Stimulated activated CD4-positive, alpha-beta T cell treated with anti-CD3 and anti-CD28 coated beads, TNF-alpha, amount 100 ng/mL, for 4 hours (primary cell): ENCODE data around the gene ZMIZ2.
"Not testable (repeated sequence)": the region's sequence is repeated elsewhere in the genome, so short reads cannot be mapped to it uniquely, and the experiment has no call there.

Experiments used
- DNase-seq, 3 experiments: peaks; one replicate each; pipeline ENCODE4 v3.0.0-alpha.2; 2020; ENCODE audit warnings: low read depth in 3 of 3

ZMIZ2 gene

DNA sequence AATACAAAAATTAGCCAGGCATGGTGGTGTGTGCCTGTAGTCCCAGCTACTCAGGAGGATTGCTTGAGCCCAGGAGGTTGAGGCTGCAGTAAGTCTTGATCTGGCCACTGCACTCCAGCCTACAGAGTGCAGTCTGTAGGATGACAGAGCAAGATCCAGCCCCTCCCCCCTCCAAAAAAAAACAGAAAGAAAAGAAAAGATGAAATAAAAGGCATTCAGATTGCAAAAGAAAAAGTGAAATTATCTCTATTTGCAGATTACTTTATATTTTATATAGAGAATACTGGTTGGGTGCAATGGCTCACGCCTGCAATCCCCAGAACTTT is 20.7 kb upstream of the ZMIZ2 start:
- DNase-seq = no peak

DNA sequence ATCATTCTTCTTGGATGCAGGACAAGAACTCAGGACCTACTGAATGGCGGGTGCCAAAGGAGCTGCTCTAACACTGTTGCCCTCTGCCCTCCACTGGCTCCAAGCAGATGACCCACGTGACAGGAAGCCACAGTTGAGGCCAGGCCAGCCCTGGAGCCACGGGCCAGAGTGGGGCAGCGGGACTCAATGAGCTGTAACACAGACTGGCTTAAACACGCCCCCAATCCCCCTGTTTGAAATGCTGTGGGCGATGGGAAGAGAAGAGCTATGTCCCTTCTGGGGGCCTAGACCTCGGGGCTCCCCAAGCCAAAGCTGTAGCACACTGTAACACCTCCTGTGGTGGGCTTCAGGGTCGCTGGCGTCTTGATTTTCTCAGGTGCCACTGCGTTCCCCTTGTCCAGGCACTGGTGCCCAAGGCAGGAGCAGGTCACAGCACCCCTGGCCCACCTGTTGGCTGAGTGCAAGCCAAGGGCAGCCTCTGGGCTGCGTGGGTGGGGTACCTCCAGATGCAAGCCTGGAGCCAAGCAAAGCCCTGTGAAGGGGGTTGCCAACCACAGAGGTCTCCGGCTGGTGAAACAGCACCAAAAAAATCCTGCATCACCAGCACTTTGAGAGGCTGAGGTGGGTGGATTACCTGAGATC is 18.6 kb upstream of the ZMIZ2 start:
- no peak for DNase-seq

DNA sequence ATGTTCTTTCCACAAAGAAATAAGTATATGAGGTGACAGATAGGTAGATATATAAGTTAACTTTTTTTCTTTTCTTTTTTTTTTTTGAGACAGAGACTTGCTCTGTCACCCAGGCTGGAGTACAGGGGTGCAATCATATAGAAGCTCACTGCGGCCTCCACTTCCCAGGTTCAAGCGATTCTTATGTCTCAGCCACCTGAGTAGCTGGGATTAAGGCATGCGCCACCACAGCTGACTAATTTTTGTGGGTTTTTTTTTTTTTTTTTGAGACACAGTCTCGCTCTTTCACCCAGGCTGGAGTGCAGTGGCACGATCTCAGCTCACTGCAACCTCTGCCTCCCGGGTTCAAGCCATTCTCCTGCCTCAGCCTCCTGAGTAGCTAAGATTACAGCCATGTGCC is 15.7 kb upstream of the ZMIZ2 start:
- DNase-seq = not testable (repeated sequence)

DNA sequence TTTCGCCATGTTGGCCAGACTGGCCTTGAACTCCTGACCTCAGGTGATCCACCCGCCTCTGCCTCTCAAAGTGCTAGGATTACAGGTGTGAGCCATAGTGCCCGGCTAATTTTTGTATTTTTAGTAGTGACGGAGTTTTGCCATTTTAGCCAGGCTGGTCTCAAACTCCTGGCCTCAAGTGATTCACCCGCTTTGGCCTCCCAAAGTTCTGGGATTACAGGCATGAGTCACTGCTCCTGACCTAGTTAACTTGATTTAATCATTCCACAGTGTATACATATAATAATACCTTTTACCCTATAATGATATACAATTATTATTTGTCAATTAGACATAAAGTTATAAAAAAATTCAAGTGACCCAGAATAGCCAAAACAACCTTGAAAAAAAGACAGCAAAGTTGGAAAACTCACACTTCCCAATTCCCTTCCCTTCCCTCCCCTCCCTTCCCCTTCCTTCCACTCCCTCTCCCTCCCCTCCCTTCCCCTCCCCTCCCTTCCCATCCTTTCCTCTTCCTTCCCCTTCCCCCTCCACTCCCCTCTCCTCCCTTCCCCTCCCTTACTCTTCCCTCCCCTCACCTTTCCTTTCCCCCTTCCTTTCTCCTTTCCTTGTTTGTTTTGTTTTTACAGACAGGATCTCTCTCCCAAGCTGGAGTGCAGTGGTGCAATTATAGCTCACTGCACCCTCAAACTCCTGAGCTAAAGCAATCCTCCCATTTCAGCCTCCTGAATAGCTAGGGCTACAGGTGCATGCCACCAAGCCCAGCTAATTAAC is 14.8 kb upstream of the ZMIZ2 start:
- no peak for DNase-seq

DNA sequence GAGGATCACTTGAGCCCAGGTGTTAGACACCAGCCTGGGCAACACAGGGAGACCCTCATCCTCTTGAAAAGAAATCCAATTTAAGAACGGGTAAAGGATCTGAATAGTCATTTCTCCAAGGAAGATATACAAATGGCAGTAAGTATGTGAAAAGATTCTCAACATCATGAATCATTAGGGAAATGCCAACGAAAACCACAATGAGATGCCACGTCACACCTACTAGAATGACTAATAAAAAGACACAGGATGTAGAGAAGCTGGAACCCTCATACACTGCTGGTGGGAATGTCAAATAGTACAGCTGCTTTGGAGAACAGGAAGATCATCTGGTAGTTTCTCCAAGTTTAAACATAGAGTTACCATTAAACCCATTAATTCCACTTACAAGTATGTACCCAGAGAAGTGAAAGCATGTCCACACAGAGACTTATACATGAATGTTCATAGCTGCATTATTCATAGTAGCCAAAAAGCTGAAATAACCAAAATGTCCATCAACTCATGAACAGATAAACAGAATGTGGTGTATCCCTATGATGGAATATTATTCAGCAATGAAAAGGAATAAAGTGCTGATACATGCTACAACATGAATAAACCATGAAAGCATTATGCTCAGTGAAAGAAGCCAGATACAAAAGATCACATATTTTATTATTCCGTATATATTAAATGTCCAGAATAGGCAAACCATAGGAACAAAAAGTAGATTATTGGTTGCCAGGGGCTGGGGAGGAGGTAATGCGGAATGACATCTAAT is 13.1 kb upstream of the ZMIZ2 start:
- peak in 1 of 3 experiments; percentile 13 for DNase-seq

DNA sequence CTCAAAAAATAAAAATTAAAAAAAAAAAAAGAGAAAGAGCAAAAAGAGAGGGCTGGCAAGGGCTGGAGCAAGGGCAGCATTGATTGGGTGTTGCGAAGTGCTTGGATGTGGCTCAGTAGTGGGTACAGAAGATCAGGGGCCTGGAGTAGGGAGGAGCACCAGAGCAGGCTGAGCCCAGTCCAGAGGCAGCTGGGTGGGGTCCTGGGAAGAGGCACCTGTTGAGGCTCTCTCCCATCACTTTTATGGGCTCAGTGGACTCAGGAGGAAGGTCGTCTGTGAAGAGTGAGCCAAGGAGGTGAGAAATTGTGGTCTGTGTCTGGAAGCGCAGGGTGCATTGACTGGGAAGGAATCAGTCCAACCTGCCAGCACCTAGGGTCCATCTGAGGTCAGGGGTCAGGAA is 11.8 kb upstream of the ZMIZ2 start:
- DNase-seq = no peak

DNA sequence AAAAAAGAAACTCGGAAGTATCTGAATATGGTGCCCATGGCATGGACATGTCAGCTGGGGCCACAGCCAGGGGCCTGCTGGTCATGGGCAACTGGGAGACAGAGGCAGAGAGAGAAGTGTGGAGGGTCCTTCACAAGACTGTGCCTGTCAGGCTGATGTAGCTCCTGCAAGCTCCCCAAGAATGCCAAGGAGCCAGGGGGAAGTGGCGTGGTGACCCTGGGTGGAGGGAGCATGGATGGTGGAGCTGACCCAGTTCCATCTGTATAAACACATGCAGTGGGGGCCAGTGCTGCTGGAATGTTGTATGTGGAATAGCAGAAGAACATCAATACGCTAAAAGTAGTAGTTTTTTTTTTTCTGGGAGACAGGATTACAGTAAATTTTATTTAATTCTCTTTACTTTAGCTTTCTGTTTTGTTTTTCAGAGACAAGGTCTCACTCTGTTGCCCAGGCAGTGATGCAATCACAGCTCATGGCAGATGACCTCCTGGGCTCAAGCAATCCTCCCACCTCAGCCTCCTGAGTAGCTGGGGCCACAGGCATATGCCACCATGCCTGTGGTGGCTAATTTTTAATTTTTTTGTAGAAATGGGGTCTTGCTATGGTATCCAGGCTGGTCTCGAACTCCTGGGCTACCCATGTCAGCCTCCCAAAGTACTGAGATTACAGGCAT is 10.5 kb upstream of the ZMIZ2 start:
- no peak for DNase-seq

DNA sequence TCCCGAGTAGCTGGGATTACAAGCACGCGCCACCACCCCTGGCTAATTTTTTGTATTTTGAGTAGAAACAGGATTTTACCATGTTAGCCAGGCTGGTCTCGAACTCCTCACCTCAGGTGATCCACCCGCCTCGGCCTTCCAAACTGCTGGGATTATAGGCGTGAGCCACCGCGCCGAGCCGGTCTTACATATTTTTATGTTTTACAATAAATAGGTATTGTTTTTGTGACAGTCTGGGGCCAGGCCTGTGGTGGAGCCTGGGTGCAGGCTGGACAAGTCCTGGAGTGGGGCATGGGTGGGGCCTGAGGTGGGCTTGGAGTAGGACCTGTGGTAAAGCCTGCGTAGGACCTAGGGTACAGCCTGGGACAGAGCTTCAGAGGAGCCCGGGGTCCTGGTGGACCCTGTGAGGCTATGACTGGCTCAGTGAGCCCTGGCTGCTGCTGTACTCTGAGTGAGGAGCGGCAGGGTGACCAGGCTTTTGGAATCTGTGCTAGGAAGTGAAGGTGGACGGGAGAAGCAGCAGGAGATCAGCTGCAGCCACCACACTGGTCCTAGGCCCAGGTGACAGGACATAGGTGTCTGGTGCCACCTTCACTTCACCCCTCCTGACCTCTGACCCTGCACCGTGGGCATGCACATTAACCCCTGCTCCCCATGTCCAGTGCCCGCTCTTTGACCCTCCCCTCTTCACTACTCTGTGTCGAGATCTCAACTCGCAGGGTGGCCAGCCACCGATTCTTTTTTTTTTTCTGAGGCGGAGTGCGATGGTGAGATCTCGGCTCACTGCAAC is 9.6 kb upstream of the ZMIZ2 start:
- DNase-seq = no peak

DNA sequence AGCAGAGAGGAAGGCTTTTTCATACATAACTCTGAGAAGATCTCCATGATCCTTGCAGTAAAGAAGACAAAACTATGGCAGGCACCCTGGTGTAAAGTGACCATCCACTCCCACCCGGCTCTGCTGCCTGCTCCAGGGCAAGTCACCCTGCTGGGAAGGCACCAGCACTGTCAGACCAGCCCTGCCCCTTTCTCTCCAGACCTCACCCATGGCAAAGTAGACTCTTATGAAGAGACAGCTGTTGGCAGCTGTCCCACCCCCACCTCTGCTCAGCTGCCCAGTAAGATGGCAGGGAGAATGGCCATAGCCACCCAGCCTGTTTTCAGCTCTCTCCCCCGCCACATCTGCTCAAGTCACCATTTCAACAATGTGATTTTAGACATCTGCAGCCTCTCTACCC is 8.6 kb upstream of the ZMIZ2 start:
- no peak for DNase-seq

DNA sequence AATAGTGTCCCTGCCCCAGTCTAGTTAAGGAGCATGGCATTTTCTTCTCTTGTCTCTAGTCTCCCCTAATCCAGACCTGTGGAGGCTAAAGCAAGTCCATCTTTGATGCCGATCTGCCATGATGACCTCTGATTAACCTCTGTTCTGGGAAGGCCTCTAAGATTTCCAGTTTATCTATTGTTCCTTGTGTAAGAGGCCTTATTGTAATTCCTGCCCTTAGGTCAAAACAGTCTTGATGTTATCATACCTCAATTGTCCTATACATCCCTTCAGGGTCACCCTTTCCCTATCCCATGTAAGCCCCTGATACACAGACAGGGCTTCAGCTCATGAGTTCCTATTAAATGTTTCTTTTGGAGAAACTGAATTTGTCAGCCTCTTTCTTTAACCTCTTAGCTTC is 4.9 kb upstream of the ZMIZ2 start:
- DNase-seq = no peak

DNA sequence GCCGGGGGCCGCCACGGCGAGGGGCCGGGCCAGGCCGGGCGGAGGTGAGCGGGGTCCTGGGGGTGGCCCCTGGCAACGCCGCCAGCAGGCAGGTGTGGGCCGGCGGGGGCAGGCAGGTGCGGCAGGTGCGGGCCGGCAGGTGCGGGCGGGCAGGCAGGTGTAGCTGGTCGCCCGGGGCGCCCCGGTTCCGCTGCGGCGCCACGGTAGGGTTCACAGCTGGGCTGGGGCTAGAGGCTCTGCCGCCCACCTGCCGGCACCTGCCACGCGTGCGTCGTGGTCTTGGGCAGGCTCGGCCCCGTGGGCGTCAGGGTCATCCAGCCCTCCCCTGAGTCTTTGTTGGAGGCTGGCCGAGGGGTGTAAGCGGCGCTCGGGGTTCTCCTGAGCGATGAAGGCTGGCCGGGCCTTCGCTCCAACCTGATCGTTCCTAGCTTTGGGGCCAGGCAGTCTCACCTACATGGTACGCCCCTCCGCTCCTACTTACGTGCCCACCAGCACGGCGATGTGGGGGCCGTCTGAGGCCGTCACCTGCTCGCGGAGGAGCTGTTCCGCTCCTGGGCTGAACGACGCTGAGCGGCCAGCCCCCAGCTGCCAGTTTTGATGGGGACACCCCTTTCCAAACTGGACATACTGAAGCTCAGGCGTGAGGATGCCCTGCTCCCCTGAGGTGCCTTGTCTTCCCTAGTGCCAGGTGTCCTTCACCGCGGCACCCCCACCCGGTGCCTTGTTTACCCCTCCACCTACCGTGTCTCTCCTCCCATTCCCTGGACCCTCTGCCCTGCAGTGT is 493 bp downstream of the ZMIZ2 start:
- no peak for DNase-seq

DNA sequence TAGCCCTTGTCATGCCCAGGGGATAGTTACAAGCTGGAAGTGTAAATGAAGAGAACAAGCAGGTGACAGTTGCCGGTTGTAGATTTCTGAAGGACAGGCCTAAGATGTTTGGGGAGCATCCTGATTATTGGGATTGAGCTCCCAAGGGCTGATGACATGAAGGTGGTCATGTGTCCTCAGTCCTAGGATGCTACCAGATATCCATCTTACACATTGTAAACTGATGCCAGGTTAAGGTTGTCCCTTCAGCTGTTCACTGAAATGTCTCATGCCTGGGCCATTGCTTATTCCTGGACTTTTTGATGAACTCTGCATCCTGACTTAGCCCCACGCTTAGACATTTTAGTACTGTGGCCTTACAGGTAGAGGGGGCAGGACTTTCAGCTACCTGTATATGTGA is 1.3 kb downstream of the ZMIZ2 start:
- no peak for DNase-seq

DNA sequence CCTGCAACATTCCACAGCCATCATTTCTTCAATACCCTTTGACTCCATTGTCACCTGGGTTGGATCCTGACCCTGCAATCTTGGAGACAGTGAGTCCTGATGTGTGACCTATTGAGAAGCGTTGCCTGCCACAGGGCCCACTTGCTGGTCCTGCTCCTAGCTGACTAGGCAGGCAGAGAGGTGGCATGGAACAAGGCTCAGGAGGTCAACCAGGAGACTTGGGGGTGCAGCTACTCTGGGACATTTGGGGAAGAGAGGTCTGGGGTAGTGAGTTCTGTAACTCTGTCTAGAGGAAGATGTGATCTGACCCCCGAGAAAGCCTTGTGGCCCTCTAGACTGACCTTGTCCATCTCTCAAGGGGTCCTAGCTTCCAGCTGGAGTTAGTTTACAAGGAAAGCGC is 1.8 kb downstream of the ZMIZ2 start:
- no peak for DNase-seq

DNA sequence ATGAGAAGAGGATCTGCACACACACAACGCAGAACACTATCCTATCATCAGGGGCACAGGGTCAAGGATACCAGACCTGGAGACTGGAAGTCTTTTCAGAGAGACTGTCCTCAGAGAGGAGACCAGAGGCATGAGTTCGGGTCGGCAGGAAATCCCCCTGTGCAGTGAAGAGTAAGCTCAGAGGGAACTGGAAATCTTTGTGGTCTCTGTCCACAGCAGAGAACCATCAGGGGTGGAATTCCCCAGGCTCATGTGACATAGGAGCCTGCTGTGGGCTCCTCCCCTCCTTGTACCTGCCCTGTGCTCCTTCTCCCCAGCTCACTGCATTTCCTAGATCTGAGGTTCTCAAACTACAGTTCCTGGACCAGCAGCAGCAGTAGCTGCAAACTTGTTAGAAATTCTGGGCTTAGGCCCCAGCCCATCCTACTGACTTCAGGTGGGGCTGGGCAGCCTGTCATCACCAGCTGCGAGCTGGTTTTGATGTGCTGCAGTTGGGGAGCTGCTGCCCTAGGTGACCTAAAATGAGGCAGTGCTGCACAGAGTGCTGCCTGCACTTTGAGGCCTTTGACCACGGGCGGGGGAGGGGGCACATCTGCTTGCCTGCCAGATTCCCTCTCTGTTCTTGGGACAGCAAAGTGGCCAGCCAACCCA is 2.4 kb downstream of the ZMIZ2 start:
- peak in 2 of 3 experiments; percentile 35 to 45 for DNase-seq

DNA sequence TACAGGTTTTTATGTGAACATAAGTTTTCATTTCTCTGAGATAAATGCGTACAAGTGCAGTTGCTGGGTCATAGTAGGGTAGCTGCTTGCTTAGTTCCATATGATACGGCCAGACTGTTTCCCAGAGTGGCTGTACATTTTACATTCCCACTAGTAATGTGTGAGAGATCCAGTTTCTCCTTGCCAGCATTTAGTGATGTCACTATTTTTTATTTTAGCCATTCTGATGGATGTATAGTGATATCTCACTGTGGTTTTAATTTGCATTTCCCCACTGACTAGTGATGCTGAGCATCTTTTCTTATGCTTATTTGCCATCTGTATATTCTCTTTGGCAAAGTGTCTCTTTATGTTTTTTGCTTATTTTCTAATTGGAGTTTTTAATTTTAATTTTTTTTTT is 4.2 kb downstream of the ZMIZ2 start:
- DNase-seq = no peak

DNA sequence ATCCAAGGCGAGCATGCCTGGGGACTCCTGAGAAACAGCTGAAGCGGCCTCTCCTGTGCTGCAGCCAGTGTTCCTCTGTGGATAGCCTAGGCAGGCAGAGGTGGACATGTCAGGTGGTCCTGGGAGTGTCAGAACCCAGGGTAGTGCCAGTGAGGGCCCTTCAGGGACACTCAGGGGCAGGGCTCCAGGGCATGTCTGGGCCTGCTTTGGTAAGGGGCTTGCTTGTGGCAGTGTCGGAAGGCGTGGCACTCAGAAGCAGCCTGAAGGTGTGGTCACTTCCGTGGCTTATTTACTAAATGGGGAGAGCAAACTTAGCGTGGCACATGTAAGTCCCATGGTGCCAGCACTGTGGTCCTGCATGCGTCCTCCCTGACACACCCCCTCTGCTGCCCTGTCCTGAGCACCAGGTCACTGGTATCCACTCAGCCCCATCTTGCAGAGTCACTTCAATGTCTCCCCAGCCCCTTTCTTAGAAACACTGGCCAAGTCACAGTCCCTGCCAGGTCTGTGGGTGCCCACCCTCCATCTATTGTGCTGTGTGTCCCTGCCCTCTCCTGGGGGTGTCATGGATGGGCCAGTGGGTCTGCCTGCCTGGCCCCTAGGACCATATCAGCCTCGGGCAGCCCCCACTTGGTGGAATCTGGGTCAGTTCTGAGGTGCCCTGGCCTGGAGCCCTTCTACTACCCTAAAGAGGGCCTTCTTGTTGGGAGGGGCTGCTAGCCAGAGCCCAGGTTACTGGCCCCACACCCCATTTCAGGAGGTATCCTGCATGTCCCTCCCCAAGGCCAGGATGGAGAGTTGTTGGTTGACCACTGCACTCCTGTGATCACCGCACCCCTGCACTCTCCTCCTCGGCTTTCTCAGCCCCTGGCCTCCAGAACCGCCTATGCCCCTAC is 6.4 kb downstream of the ZMIZ2 start:
- DNase-seq = no peak

DNA sequence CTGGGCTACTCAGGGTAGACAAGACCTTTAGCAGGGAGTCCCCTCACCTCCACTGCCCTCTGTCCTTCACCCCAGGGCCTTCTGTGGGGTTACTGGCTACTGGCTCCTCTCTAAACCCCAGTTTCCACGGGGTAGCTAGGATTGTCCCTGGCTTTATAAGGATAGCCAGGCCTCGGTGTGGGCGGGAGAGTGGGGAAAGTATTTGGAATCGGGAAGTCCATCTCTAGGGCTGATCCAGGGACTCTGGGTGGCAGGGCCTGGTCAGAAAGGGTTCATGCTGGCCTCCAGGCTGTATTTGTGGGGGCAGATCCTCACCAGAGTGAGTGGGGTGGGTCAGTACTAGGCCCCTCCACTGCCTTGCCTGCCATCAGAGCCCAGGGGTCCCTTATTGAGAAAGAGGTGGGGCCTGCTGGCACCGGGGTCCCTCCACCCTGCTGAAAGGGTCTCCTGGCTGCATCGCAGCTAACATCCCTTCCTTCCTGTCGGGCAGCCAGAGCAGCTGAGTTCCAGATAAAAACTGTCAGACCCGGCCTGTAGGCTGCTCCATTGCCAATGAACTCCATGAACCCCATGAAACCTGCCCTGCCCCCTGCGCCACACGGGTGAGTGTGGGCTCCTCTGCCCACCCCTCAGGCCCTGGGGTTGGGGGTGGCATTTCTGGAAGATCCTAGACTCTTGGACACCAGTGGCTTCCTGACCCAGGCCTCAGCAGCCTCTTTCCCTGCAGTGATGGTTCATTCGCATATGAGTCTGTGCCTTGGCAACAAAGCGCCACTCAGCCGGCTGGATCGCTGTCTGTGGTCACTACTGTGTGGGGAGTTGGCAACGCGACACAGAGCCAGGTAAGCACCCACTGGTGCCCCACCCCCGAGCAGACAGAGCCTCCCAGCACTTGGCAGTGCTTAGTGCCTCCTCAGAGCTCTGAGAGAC is 7.3 kb downstream of the ZMIZ2 start:
- DNase-seq = no peak

DNA sequence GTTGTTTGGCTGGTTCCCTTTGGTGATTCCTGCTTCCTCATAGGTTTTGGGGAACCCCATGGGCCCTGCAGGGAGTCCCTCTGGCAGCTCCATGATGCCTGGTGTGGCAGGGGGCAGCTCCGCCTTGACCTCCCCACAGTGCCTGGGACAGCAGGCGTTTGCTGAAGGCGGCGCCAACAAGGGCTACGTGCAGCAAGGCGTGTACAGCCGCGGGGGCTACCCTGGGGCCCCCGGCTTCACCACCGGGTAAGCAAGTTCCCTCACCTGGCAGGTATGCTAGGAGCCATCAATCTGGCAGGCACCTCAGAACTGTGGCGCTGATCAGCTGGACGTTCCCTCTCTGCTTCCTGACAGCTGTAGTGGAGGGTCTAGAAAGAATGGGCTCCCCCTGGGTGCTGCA is 8.3 kb downstream of the ZMIZ2 start:
- DNase-seq = no peak
